Lower leg skin (tissue), 3 donors: ENCODE data around the gene KIF1B.

Source experiments
- POLR2A ChIP-seq, 2 donors: fragments of 450-650 bp; IDR thresholded peaks; one replicate each; pipeline ENCODE4 v1.6.1; 2016 to 2017; ENCODE audit warnings: antibody characterized with exemption in 2 of 2, mild to moderate bottlenecking in 1 of 2, moderate library complexity in 1 of 2
- TF ChIP-seq, protein P1 (sequence below), 3 donors: fragments of 450-650 bp; IDR thresholded peaks; one replicate each; pipeline ENCODE4 v1.5.1; 2016; ENCODE audit warnings: antibody characterized with exemption in 3 of 3, mild to moderate bottlenecking in 3 of 3, moderate library complexity in 2 of 3

DNA sequence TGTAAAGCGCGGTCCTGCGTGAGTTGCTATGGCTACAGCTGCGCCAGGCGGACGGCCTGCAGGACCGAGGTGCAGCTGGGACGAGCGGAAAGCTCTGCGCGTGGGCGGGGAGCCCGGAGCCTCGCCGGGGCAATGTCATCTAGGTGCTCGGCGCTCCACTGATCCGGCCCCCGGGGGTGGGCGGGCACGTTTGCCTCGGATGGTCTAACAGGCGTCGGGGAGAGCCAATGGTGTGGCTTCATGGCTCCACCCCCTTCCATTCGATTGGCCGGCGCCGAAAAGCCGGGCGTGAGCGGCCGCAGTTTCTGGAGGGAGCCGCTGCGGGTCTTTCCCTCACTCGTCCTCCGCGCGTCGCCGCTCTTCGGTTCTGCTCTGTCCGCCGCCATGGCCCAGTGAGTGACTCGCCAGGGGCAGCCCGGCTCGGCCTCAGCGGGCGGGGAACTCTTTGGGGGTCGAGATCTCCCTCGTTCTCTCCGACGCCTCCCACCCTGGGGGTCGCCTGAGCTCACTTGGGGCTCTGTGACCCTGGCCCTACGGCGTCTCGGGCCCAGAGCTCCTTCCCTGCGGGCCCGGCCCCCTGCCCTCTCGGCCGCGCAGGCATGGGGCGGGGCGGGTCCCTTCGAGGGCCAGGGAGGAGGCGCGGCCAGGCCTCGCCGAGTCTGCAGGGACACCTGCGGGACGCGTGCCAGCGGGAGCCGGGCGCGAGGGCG is 188.5 kb downstream of the KIF1B start, which contains the start of gene PGD:
- TF ChIP-seq, protein P1, sequence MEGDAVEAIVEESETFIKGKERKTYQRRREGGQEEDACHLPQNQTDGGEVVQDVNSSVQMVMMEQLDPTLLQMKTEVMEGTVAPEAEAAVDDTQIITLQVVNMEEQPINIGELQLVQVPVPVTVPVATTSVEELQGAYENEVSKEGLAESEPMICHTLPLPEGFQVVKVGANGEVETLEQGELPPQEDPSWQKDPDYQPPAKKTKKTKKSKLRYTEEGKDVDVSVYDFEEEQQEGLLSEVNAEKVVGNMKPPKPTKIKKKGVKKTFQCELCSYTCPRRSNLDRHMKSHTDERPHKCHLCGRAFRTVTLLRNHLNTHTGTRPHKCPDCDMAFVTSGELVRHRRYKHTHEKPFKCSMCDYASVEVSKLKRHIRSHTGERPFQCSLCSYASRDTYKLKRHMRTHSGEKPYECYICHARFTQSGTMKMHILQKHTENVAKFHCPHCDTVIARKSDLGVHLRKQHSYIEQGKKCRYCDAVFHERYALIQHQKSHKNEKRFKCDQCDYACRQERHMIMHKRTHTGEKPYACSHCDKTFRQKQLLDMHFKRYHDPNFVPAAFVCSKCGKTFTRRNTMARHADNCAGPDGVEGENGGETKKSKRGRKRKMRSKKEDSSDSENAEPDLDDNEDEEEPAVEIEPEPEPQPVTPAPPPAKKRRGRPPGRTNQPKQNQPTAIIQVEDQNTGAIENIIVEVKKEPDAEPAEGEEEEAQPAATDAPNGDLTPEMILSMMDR (IDR thresholded peaks at IDR 0.05), result no peak
- no peak for TF ChIP-seq POLR2A (IDR thresholded peaks at IDR 0.05)
